ENCODE results near the gene PCSK9.

The PCSK9 gene

DNA sequence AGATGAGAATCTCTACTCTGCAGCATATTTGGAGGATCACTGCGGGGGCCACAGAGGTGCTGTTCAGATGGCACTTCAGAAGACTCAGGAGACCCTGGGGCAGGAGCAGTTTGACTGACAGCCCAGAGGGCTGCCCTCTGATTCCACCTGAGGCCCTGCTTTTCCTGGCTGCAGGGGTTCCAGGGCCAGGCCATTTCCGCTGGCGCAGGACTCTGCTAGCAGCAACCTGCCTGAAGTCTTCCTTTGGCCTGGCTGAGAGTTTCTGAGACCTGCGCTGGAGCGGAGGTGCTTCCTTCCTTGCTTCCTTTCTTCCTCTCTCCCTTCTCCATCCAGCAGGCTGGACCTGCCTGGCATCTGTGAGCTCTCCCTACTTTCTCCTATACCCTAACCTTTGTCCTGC, 11.8 kb downstream of the PCSK9 start:
- H3K9me3 ChIP-seq (ENCODE audit: control insufficient read depth, low read length): no peaks in the 10 kb centered on the region
- no peaks in the 10 kb centered on the region for H3K27me3 ChIP-seq (ENCODE audit: control insufficient read depth, insufficient read depth, low read length, poor library complexity, severe bottlenecking)
- WGBS, 2 experiments: 91 to 94% methylated on average over 5 of the region's 5 CpGs
- no peaks in the 10 kb centered on the region for H3K36me3 ChIP-seq (ENCODE audit: control insufficient read depth, insufficient read depth, low read length)
- no peak overlapping the region for H3K4me3 ChIP-seq (ENCODE audit: insufficient read depth, low read depth, low read length)
- no peak overlapping the region for H3K27ac ChIP-seq (ENCODE audit: insufficient read depth, low read depth, low read length, poor library complexity, severe bottlenecking)
- peaks cover 7% of the 10 kb centered on the region for H3K4me1 ChIP-seq (ENCODE audit: control insufficient read depth, insufficient read depth, low read length)

DNA sequence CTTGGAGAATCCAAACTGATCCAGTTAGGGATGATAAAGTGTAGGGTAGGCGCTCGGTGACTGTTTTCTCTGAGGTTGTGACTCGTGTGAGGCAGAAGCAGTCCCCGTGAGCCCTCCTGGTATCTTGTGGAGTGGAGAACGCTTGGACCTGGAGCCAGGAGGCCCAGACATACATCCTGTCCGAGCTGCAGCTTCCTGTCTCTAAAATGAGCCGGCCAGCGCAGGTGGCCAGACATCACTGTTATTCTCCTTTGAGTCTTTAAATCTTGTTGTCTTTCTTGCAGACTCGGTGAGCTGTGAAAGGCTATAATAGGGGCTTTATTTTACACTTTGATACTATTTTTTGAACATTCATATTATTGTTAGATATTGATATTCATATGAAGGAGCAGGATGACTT, 12.3 kb downstream of the PCSK9 start:
- WGBS, 2 experiments: 85 to 90% methylated on average over 9 of the region's 9 CpGs
- Histone ChIP-seq H3K27ac (ENCODE audit: insufficient read depth, low read depth, low read length, poor library complexity, severe bottlenecking) (no peak overlapping the region), H3K4me3 (ENCODE audit: insufficient read depth, low read depth, low read length) (no peak overlapping the region), H3K9me3 (ENCODE audit: control insufficient read depth, low read length) (no peaks in the 10 kb centered on the region), H3K27me3 (ENCODE audit: control insufficient read depth, insufficient read depth, low read length, poor library complexity, severe bottlenecking) (no peaks in the 10 kb centered on the region), H3K4me1 (ENCODE audit: control insufficient read depth, insufficient read depth, low read length) (peaks cover 7% of the 10 kb centered on the region), H3K36me3 (ENCODE audit: control insufficient read depth, insufficient read depth, low read length) (no peaks in the 10 kb centered on the region)

DNA sequence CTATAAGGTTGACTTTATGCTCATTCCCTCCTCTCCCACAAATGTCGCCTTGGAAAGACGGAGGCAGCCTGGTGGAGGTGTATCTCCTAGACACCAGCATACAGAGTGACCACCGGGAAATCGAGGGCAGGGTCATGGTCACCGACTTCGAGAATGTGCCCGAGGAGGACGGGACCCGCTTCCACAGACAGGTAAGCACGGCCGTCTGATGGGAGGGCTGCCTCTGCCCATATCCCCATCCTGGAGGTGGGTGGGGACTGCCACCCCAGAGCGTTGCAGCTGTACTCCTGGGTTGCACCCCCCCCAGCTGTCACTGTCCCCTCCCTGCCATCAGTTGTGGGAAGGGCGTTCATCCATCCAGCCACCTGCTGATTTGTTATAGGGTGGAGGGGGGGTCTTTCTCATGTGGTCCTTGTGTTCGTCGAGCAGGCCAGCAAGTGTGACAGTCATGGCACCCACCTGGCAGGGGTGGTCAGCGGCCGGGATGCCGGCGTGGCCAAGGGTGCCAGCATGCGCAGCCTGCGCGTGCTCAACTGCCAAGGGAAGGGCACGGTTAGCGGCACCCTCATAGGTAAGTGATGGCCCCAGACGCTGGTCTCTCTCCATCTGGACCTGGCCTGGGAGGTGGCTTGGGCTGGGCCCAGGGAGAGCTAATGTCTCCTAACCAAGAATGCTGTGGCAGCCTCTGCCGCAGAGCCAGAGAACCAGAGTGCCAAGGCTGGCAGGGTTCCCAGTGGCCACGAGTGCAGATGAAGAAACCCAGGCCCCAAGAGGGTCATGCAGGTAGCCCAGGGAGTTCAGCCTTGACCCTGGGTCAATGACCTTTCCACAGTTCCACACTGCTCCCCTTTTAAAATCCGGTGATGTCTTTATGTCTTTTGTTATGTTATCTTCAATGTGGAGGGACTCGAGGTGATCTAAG, 13.1 kb downstream of the PCSK9 start:
- Histone ChIP-seq H3K4me3 (ENCODE audit: insufficient read depth, low read depth, low read length) (no peak overlapping the region), H3K4me1 (ENCODE audit: control insufficient read depth, insufficient read depth, low read length) (peaks cover 7% of the 10 kb centered on the region), H3K27me3 (ENCODE audit: control insufficient read depth, insufficient read depth, low read length, poor library complexity, severe bottlenecking) (no peaks in the 10 kb centered on the region), H3K36me3 (ENCODE audit: control insufficient read depth, insufficient read depth, low read length) (no peaks in the 10 kb centered on the region), H3K9me3 (ENCODE audit: control insufficient read depth, low read length) (no peaks in the 10 kb centered on the region), H3K27ac (ENCODE audit: insufficient read depth, low read depth, low read length, poor library complexity, severe bottlenecking) (no peak overlapping the region)
- WGBS, 2 experiments: 89 to 90% methylated on average over 29 of the region's 29 CpGs

DNA sequence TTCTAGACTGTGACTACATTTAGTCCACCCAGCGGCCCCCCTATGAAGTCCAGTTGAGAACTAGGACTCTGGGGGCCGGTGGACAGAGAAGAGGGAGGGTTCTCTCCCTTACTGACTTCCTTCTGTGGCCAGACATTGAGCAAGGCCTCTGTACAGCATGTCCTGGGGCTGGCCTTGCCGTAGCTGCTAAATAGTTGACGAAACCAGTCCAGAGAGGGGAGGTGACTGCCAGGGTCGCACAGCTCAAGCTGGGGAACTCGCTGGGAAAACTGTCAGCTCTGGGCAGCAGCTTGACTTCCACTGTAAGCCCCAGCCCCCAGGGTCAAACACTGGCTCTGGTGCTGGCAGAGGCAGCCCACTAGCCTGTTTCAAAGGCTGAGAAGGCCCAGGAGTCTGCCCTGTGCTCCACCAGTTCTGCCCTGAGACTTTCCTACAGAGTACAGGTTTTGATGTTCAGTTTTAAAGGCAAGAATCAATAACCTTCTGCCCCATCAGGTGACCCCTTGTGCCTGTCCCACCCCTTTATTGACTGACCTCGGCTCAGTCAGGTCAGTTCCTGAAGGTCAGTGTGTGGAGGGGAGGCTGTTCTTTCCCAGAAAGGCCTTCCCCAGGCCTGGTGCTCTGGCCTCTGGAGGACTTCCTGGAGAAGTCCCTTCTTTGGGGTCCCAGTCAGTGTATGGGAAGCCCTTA, 14.1 kb downstream of the PCSK9 start:
- H3K27ac ChIP-seq (ENCODE audit: insufficient read depth, low read depth, low read length, poor library complexity, severe bottlenecking): no peak overlapping the region
- no peaks in the 10 kb centered on the region for H3K36me3 ChIP-seq (ENCODE audit: control insufficient read depth, insufficient read depth, low read length)
- 78 to 83% methylated on average over 7 of the region's 7 CpGs for WGBS, 2 experiments
- no peaks in the 10 kb centered on the region for H3K9me3 ChIP-seq (ENCODE audit: control insufficient read depth, low read length)
- H3K4me3 ChIP-seq (ENCODE audit: insufficient read depth, low read depth, low read length): no peak overlapping the region
- H3K4me1 ChIP-seq (ENCODE audit: control insufficient read depth, insufficient read depth, low read length): peaks cover 7% of the 10 kb centered on the region
- no peaks in the 10 kb centered on the region for H3K27me3 ChIP-seq (ENCODE audit: control insufficient read depth, insufficient read depth, low read length, poor library complexity, severe bottlenecking)

DNA sequence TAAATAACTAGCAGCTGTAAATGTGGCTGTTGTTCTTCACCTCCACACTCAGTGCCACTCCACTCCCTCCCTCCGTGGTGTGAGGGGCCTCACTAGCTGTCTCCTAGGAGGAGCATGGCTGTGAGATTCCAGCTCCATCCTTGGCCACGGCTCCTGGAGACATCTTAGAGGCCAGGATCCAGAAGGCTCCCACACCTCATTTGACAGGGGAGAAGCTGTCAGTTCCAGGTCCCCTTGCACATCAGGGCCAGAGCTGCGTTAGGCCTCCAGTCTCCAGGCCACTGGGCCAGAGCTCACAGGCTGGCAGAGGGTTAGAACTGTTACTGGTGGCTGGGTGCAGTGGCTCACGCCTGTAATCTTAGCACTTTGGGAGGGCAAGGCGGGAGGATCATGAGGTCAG, 15.0 kb downstream of the PCSK9 start:
- Histone ChIP-seq H3K36me3 (ENCODE audit: control insufficient read depth, insufficient read depth, low read length) (no peaks in the 10 kb centered on the region), H3K4me1 (ENCODE audit: control insufficient read depth, insufficient read depth, low read length) (peaks cover 4% of the 10 kb centered on the region), H3K9me3 (ENCODE audit: control insufficient read depth, low read length) (no peaks in the 10 kb centered on the region), H3K4me3 (ENCODE audit: insufficient read depth, low read depth, low read length) (no peak overlapping the region), H3K27me3 (ENCODE audit: control insufficient read depth, insufficient read depth, low read length, poor library complexity, severe bottlenecking) (no peaks in the 10 kb centered on the region), H3K27ac (ENCODE audit: insufficient read depth, low read depth, low read length, poor library complexity, severe bottlenecking) (no peak overlapping the region)
- 94% methylated on average over 5 of the region's 5 CpGs for WGBS, 2 experiments

DNA sequence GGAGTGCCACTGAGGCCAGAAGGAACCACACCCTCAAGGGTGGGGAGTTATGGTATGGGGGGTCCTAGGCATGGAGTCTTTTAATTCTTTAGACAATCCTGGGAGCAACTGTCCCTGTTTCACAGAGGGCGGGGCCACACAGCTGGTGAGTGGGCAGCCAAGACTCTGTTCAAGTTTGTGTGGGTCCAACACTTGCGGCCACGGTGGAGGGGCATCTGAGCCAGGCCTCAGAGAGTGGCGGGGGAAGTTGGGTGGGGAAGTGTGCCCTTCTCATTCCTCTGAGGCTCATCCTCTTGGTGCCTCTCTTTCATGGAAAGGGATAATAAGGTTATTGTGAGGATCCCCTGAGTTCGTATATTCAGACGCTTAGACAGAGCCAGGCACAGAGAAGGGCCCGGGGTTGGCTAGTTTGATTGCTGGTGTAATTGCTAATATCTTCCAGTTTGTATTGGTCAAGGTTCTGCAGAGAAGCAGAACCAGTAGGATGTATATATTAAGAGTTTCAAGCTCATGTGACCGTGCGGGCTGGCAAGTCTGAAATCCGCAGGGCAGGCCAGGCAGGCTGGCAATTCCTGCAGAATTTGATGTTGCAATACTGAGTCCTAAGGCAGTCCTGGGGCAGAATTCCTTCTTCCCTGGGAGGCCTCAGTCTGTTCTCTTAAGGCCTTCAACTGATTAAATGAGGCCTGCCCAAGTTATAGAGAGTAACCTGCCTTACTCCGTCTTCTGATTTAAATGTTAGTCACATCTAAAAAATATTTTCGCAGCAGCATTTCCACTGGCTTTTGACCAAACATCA, 15.9 kb downstream of the PCSK9 start:
- no peaks in the 10 kb centered on the region for H3K4me1 ChIP-seq (ENCODE audit: control insufficient read depth, insufficient read depth, low read length)
- 88 to 92% methylated on average over 12 of the region's 12 CpGs for WGBS, 2 experiments
- H3K27ac ChIP-seq (ENCODE audit: insufficient read depth, low read depth, low read length, poor library complexity, severe bottlenecking): no peak overlapping the region

DNA sequence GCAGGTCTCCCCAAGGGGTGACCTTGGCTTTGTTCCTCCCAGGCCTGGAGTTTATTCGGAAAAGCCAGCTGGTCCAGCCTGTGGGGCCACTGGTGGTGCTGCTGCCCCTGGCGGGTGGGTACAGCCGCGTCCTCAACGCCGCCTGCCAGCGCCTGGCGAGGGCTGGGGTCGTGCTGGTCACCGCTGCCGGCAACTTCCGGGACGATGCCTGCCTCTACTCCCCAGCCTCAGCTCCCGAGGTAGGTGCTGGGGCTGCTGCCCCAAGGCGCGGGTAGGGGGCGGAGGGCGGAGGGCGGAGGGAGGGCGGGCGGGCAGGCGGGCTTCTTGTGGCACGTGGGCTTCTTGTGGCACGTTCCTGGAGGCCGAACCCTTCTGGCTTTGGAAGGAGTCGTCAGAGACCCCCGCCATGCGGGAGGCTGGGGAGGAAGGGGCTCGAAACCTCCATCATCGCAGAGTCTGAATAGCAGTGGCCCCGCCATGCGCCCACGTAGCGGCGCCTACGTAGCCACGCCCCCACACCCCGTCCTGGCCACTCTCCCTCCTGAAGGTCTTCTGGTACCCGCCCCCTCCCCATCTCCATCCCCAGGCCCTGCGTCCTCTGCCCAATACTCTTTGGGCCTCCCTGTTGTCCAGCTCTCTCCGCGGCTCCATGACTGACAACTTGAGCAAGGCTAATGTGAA, 16.7 kb downstream of the PCSK9 start:
- Histone ChIP-seq H3K9me3 (ENCODE audit: control insufficient read depth, low read length) (no peaks in the 10 kb centered on the region), H3K4me1 (ENCODE audit: control insufficient read depth, insufficient read depth, low read length) (no peaks in the 10 kb centered on the region), H3K27ac (ENCODE audit: insufficient read depth, low read depth, low read length, poor library complexity, severe bottlenecking) (no peak overlapping the region), H3K36me3 (ENCODE audit: control insufficient read depth, insufficient read depth, low read length) (no peaks in the 10 kb centered on the region), H3K4me3 (ENCODE audit: insufficient read depth, low read depth, low read length) (no peak overlapping the region), H3K27me3 (ENCODE audit: control insufficient read depth, insufficient read depth, low read length, poor library complexity, severe bottlenecking) (no peaks in the 10 kb centered on the region)
- WGBS, 2 experiments: 94 to 95% methylated on average over 42 of the region's 42 CpGs

More for the DNA sequence above, 15.9 kb downstream of the PCSK9 start:
- Histone ChIP-seq H3K9me3 (ENCODE audit: control insufficient read depth, low read length) (no peaks in the 10 kb centered on the region), H3K27me3 (ENCODE audit: control insufficient read depth, insufficient read depth, low read length, poor library complexity, severe bottlenecking) (no peaks in the 10 kb centered on the region), H3K36me3 (ENCODE audit: control insufficient read depth, insufficient read depth, low read length) (no peaks in the 10 kb centered on the region), H3K4me3 (ENCODE audit: insufficient read depth, low read depth, low read length) (no peak overlapping the region)

DNA sequence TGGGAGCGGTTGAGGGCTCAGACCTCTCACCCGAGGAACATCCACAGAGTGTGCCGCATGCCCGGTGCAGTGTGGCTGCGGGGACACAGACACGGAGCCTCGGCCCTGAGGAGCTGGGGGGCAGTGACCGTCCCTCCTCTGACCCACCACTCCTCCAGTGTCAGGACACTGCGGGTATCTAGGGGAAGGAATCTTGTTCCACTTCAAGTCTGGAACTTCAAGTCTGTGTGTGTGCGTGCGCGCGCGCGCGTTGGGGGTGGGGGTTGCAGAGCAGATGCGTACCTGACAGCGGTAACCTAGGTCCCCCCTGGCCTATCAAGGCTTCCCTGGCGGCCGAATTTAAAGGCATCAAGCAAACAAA, 17.3 kb downstream of the PCSK9 start:
- no peaks in the 10 kb centered on the region for H3K4me1 ChIP-seq (ENCODE audit: control insufficient read depth, insufficient read depth, low read length)

DNA sequence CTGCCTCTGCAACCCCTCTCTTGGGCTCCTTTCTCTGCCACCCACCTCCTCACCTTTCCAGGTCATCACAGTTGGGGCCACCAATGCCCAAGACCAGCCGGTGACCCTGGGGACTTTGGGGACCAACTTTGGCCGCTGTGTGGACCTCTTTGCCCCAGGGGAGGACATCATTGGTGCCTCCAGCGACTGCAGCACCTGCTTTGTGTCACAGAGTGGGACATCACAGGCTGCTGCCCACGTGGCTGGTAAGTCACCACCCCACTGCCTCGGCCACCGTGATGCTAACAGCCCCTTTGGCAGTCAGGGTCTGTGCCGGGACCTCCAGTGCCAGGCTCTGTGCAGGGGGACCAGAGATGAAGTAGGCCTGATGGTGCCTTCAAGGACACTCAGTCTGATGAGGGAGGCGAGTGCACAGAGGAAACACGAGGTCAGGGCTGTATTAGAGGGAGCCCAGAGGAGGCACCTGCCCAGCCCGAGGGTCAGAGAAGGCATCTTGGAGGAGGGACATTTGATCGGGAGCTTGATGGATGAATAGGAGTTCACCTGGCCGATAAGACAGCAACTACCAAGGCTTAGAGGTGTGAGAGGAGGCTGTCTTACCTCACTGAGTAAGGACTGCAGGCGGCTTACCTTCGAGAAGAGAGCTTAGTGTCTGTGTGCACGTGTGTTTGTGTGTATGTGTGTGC, 18.1 kb downstream of the PCSK9 start:
- Histone ChIP-seq H3K36me3 (ENCODE audit: control insufficient read depth, insufficient read depth, low read length) (no peaks in the 10 kb centered on the region), H3K27ac (ENCODE audit: insufficient read depth, low read depth, low read length, poor library complexity, severe bottlenecking) (no peak overlapping the region), H3K4me3 (ENCODE audit: insufficient read depth, low read depth, low read length) (no peak overlapping the region), H3K27me3 (ENCODE audit: control insufficient read depth, insufficient read depth, low read length, poor library complexity, severe bottlenecking) (no peaks in the 10 kb centered on the region), H3K9me3 (ENCODE audit: control insufficient read depth, low read length) (no peaks in the 10 kb centered on the region), H3K4me1 (ENCODE audit: control insufficient read depth, insufficient read depth, low read length) (no peaks in the 10 kb centered on the region)
- WGBS, 2 experiments: 92 to 93% methylated on average over 15 of the region's 15 CpGs

More for the DNA sequence above, 17.3 kb downstream of the PCSK9 start:
- no peak overlapping the region for H3K27ac ChIP-seq (ENCODE audit: insufficient read depth, low read depth, low read length, poor library complexity, severe bottlenecking)
- no peak overlapping the region for H3K4me3 ChIP-seq (ENCODE audit: insufficient read depth, low read depth, low read length)
- H3K9me3 ChIP-seq (ENCODE audit: control insufficient read depth, low read length): no peaks in the 10 kb centered on the region
- H3K36me3 ChIP-seq (ENCODE audit: control insufficient read depth, insufficient read depth, low read length): no peaks in the 10 kb centered on the region
- WGBS, 2 experiments: 96 to 97% methylated on average over 20 of the region's 20 CpGs
- H3K27me3 ChIP-seq (ENCODE audit: control insufficient read depth, insufficient read depth, low read length, poor library complexity, severe bottlenecking): no peaks in the 10 kb centered on the region
